Gastroesophageal sphincter (tissue), 4 donors: Measurements from ENCODE around the gene AGPAT3. TPM values are rescaled to one million over a fixed set of nuclear protein-coding genes. Genes with fewer than 3 reads are reported as not detected.

Experiments
- ATAC-seq: fragments of 150-250 bp; one replicate; pipeline ENCODE4 v1.9.1; 2016; ENCODE audit warnings: mild to moderate bottlenecking, moderate library complexity
- H3K27ac ChIP-seq, 4 donors: fragments of 200-600 bp; sonication (generic) in 3 of 4; 1 replicate in 3 of 4; 2 replicates in 1 of 4; pipeline ENCODE4 v1.5.1; 2016 to 2019
- H3K27me3 ChIP-seq: fragments of 200-600 bp; sonication (generic); one replicate; pipeline ENCODE4 v1.5.1; 2019
- H3K36me3 ChIP-seq, 2 donors: fragments of 200-600 bp; sonication (generic); one replicate each; pipeline ENCODE4 v1.5.1; 2019; ENCODE audit warnings: control low read depth in 1 of 2
- H3K4me1 ChIP-seq, 3 donors: fragments of 200-600 bp; sonication (generic); 1 replicate in 2 of 3; 2 replicates in 1 of 3; pipeline ENCODE4 v1.5.1; 2016 to 2019; ENCODE audit warnings: control low read depth in 2 of 3
- H3K4me3 ChIP-seq, 2 donors: fragments of 200-600 bp; sonication (generic); one replicate each; pipeline ENCODE4 v1.5.1; 2019; ENCODE audit warnings: mild to moderate bottlenecking in 1 of 2, moderate library complexity in 1 of 2
- H3K9me3 ChIP-seq, 3 donors: fragments of 200-600 bp; sonication (generic); one replicate each; pipeline ENCODE4 v1.5.1; 2017 to 2019; ENCODE audit warnings: control low read depth in 2 of 3
- CTCF ChIP-seq, 4 experiments: fragments of 200-600 bp in 2 of 4; fragments of 450-650 bp in 2 of 4; sonication (generic) in 1 of 4; IDR thresholded peaks; one replicate each; pipeline ENCODE4 v1.5.1; 2017 to 2019; ENCODE audit warnings: antibody characterized with exemption in 4 of 4, mild to moderate bottlenecking in 2 of 4, moderate library complexity in 2 of 4
- EP300 ChIP-seq: sonication (generic); formaldehyde crosslinking; IDR thresholded peaks from one replicate; pipeline ENCODE4 v1.6.1; 2017; ENCODE audit warnings: antibody characterized with exemption, mild to moderate bottlenecking
- POLR2A ChIP-seq, 2 donors: fragments of 450-650 bp; IDR thresholded peaks; one replicate each; pipeline ENCODE4 v1.6.1; 2017; ENCODE audit warnings: antibody characterized with exemption in 2 of 2, mild to moderate bottlenecking in 2 of 2, moderate library complexity in 1 of 2
- POLR2AphosphoS5 ChIP-seq: sonication (generic); formaldehyde crosslinking; IDR thresholded peaks from one replicate; pipeline ENCODE4 v1.6.1; 2017; ENCODE audit warnings: antibody characterized with exemption
- WGBS, 2 donors: methylation state at CpG; one replicate each; pipeline ENCODE4 v1.1.5; 2018; ENCODE audit warnings: low coverage in 1 of 2; 5-methylcytosine and 5-hydroxymethylcytosine counted together
- total RNA-seq, 4 donors: library from RNA; depleted of rRNA; stranded (reverse); fragments of >200 nt; gene quantifications; one replicate each; pipeline ENCODE4 v1.1.0, GENCODE V29; 2016

AGPAT3 gene
- total RNA-seq, 4 donors from 2014 or later: 27.1 to 46.9 (median 32.2) TPM

- Histone ChIP-seq H3K9me3 (no peaks in the 10 kb centered on the region), H3K4me3 (no peak overlapping the region), H3K4me1 (no peaks in the 10 kb centered on the region), H3K27me3 (peaks cover 17% of the 10 kb centered on the region), H3K27ac (no peak overlapping the region), H3K36me3 (no peaks in the 10 kb centered on the region)
- WGBS, 2 donors: 83 to 97% methylated on average over 7 to 10 of the region's 18 CpGs
- TF ChIP-seq POLR2AphosphoS5 (no peak), POLR2A (IDR thresholded peaks at IDR 0.05) (no peak), EP300 (no peak), CTCF (IDR thresholded peaks at IDR 0.05) (no peak)
- ATAC-seq: no peak
Measured at GRCh38 chr21:43995521-43996105, 130.6 kb downstream of the AGPAT3 start.

- Histone ChIP-seq H3K27me3 (peaks cover 23% of the 10 kb centered on the region), H3K36me3 (no peaks in the 10 kb centered on the region), H3K9me3 (no peaks in the 10 kb centered on the region), H3K27ac (no peak overlapping the region), H3K4me1 (no peaks in the 10 kb centered on the region), H3K4me3 (no peak overlapping the region)
- 82 to 94% methylated on average over 2 to 5 of the region's 5 CpGs for WGBS, 2 donors
- TF ChIP-seq EP300 (no peak), CTCF (IDR thresholded peaks at IDR 0.05) (no peak), POLR2AphosphoS5 (no peak), POLR2A (IDR thresholded peaks at IDR 0.05) (no peak)
- no peak for ATAC-seq
Measured at GRCh38 chr21:43997766-43998742, 133.0 kb downstream of the AGPAT3 start.

- TF ChIP-seq POLR2A (IDR thresholded peaks at IDR 0.05) (no peak), POLR2AphosphoS5 (no peak), CTCF (IDR thresholded peaks at IDR 0.05) (no peak), EP300 (no peak)
- no peak overlapping the region for H3K4me3 ChIP-seq
- ATAC-seq: no peak
Measured at GRCh38 chr21:44000360-44000759, 135.3 kb downstream of the AGPAT3 start.

GRCh38 chr21:44002511-44002910 lies 137.5 kb downstream of the AGPAT3 start:
- Histone ChIP-seq H3K27ac (no peak overlapping the region), H3K27me3 (peaks cover 7% of the 10 kb centered on the region), H3K4me3 (no peak overlapping the region), H3K36me3 (no peaks in the 10 kb centered on the region), H3K9me3 (no peaks in the 10 kb centered on the region), H3K4me1 (no peaks in the 10 kb centered on the region)
- TF ChIP-seq CTCF (IDR thresholded peaks at IDR 0.05) (no peak), POLR2AphosphoS5 (no peak), POLR2A (IDR thresholded peaks at IDR 0.05) (no peak), EP300 (no peak)
- no peak for ATAC-seq
- 100% methylated on average over 2 of the region's 10 CpGs; no CpG with 5 or more reads in 1 of the 2 donors for WGBS, 2 donors

More at GRCh38 chr21:44000360-44000759, 135.3 kb downstream of the AGPAT3 start:
- no peak overlapping the region for H3K27ac ChIP-seq
- H3K4me1 ChIP-seq: no peaks in the 10 kb centered on the region
- no peaks in the 10 kb centered on the region for H3K9me3 ChIP-seq
- no peaks in the 10 kb centered on the region for H3K36me3 ChIP-seq
- H3K27me3 ChIP-seq: peaks cover 7% of the 10 kb centered on the region
- WGBS, 2 donors: 28 to 80% methylated on average over 1 to 4 of the region's 7 CpGs
